HCT116 (cell line): ENCODE measurements around the gene CORO7. TPM values are rescaled to one million over a fixed set of nuclear protein-coding genes. Genes with fewer than 3 reads are reported as not detected.
A peak's percentile ranks its signal among the peaks of the same experiment; 100 is the strongest.

Experiments used
- ATAC-seq: fragments of 200-7000 bp; cut with Tn5 transposase; 2 replicates; pipeline ENCODE4 v1.9.1; 2020; ENCODE audit warnings: mild to moderate bottlenecking, moderate library complexity
- BruUV-seq: library from RNA; stranded (reverse); fragments of 400-500 nt; replicated peaks from 2 replicates; lab custom pipeline; 2021; lab: Mats Ljungman, UMichigan
- CTCF ChIA-PET: fragments of 300-600 bp; sonication (Branson Sonifier 250); formaldehyde crosslinking; loops from one replicate; lab custom pipeline; 2021; ENCODE audit warnings: antibody characterized with exemption; lab: Charles Lee
- POLR2A ChIA-PET: fragments of 300-600, 350-600 bp; sonication (Branson Sonifier 250); formaldehyde crosslinking; loops from one replicate; lab custom pipeline; 2021; ENCODE audit warnings: antibody characterized with exemption; lab: Charles Lee
- RAD21 ChIA-PET, 2 experiments: fragments of 300-600 bp; sonication (Branson Sonifier 250); formaldehyde crosslinking; loops; one replicate each; lab custom pipeline; 2023; ENCODE audit warnings: low total read pairs in 2 of 2; ENCODE audit not compliant: uncharacterized antibody in 2 of 2, unreplicated experiment in 2 of 2, low non-redundant PET in 1 of 2; lab: Charles Lee
- DNase-seq: peaks from one replicate; pipeline ENCODE4 v3.0.0-alpha.2; 2010; ENCODE audit warnings: low read depth, low spot score
- H2AFZ ChIP-seq: fragments of 200-600 bp; shearing (Covaris generic), sonication (generic); 2 replicates; pipeline ENCODE4 v1.6.1; 2017; ENCODE audit warnings: low read depth, mixed run types, mixed read lengths, antibody characterized with exemption, low read length; ENCODE audit not compliant: poor library complexity, severe bottlenecking
- H3K27ac ChIP-seq: 2 replicates; pipeline ENCODE4 v1.5.1; 2012; ENCODE audit warnings: low read depth, low read length
- H3K27me3 ChIP-seq: fragments of 200-600 bp; sonication (generic); 2 replicates; pipeline ENCODE4 v1.6.1; 2016; ENCODE audit warnings: mixed run types, low read length, mixed read lengths; ENCODE audit not compliant: insufficient read depth
- H3K36me3 ChIP-seq, 2 experiments: fragments of 200-500 bp in 1 of 2; fragments of 200-600 bp in 1 of 2; sonication (Bioruptor generic) in 1 of 2; sonication (generic) in 1 of 2; 2 replicates each; pipeline versions ENCODE4 v1.5.1 to v1.6.1; 2014 to 2016; ENCODE audit warnings: low read length in 2 of 2, inconsistent platforms in 1 of 2, mixed read lengths in 1 of 2, mixed run types in 1 of 2; ENCODE audit not compliant: insufficient read depth in 2 of 2, control insufficient read depth in 1 of 2
- H3K4me1 ChIP-seq, 2 experiments: fragments of 200-600 bp in 1 of 2; sonication (generic) in 1 of 2; 2 replicates each; pipeline versions ENCODE4 v1.5.1 to v1.6.1; 2012 to 2017; ENCODE audit warnings: low read length in 2 of 2, inconsistent platforms in 1 of 2, mild to moderate bottlenecking in 1 of 2, mixed read lengths in 1 of 2, mixed run types in 1 of 2, moderate library complexity in 1 of 2; ENCODE audit not compliant: insufficient read depth in 2 of 2, control insufficient read depth in 1 of 2
- H3K4me2 ChIP-seq: fragments of 200-600 bp; sonication (generic); 2 replicates; pipeline ENCODE4 v1.6.1; 2017; ENCODE audit warnings: mixed run types, low read length, mixed read lengths
- H3K4me3 ChIP-seq, 2 experiments: fragments of 200-600 bp in 1 of 2; sonication (generic) in 1 of 2; replicated peaks in 1 of 2; 2 replicates each; pipeline ENCODE4 v1.5.1; 2011 to 2016; ENCODE audit warnings: low read length in 2 of 2, control low read depth in 1 of 2, low read depth in 1 of 2, mild to moderate bottlenecking in 1 of 2, mixed read lengths in 1 of 2, mixed run types in 1 of 2
- H3K79me2 ChIP-seq: fragments of 200-600 bp; sonication (generic); 2 replicates; pipeline ENCODE4 v1.6.1; 2017; ENCODE audit warnings: mild to moderate bottlenecking, mixed run types, low read length, moderate library complexity, mixed read lengths; ENCODE audit not compliant: insufficient read depth
- H3K9ac ChIP-seq: fragments of 200-600 bp; sonication (generic); 2 replicates; pipeline ENCODE4 v1.6.1; 2016; ENCODE audit warnings: low read length, mixed read lengths
- H3K9me2 ChIP-seq: fragments of 200-600 bp; sonication (generic), shearing (Covaris generic); 2 replicates; pipeline ENCODE4 v1.6.1; 2017; ENCODE audit warnings: mixed run types, mild to moderate bottlenecking, moderate library complexity; ENCODE audit not compliant: insufficient read depth
- H3K9me3 ChIP-seq, 2 experiments: fragments of 200-500 bp in 1 of 2; fragments of 200-600 bp in 1 of 2; sonication (Bioruptor generic) in 1 of 2; sonication (generic) in 1 of 2; 2 replicates each; pipeline ENCODE4 v1.6.1; 2014 to 2017; ENCODE audit warnings: low read length in 2 of 2, mixed read lengths in 2 of 2, inconsistent platforms in 1 of 2, low read depth in 1 of 2, mild to moderate bottlenecking in 1 of 2, mixed run types in 1 of 2, moderate library complexity in 1 of 2; ENCODE audit not compliant: control insufficient read depth in 1 of 2, insufficient read depth in 1 of 2
- H4K20me1 ChIP-seq: fragments of 200-600 bp; sonication (generic), shearing (Covaris generic); 2 replicates; pipeline ENCODE4 v1.6.1; 2017; ENCODE audit warnings: mixed run types, mild to moderate bottlenecking, moderate library complexity; ENCODE audit not compliant: insufficient read depth
- ATF3 ChIP-seq: IDR thresholded peaks from 2 replicates; pipeline ENCODE4 v1.6.1; 2012
- CTCF ChIP-seq, 3 experiments: fragments of 200-600 bp in 1 of 3; sonication (generic) in 1 of 3; IDR thresholded peaks in 2 of 3; conservative IDR thresholded peaks in 1 of 3; 2 replicates each; pipeline ENCODE4 v1.5.1; 2012 to 2017; ENCODE audit warnings: low read depth in 2 of 3, low read length in 2 of 3, antibody characterized with exemption in 1 of 3, borderline replicate concordance in 1 of 3, control low read depth in 1 of 3, mild to moderate bottlenecking in 1 of 3, mixed read lengths in 1 of 3, mixed run types in 1 of 3, moderate library complexity in 1 of 3; ENCODE audit not compliant: insufficient read depth in 1 of 3
- EGR1 ChIP-seq: IDR thresholded peaks from 2 replicates; pipeline ENCODE4 v1.6.1; 2012; ENCODE audit warnings: low read depth
- EZH2 ChIP-seq: fragments of 200-600 bp; sonication (generic); IDR thresholded peaks from 2 replicates; pipeline ENCODE4 v1.6.1; 2017; ENCODE audit warnings: antibody characterized with exemption, mixed run types
- POLR2A ChIP-seq: IDR thresholded peaks from 2 replicates; pipeline ENCODE4 v1.7.0; 2011; ENCODE audit warnings: borderline replicate concordance; ENCODE audit not compliant: insufficient read depth, insufficient read length; ENCODE audit errors: extremely low read depth
- POLR2AphosphoS5 ChIP-seq: IDR thresholded peaks from 2 replicates; pipeline ENCODE4 v1.6.1; 2011; ENCODE audit warnings: mild to moderate bottlenecking, low read depth, low read length, moderate library complexity
- SIN3A ChIP-seq: IDR thresholded peaks from 2 replicates; pipeline ENCODE4 v1.6.1; 2012; ENCODE audit warnings: low read depth
- SRF ChIP-seq: IDR thresholded peaks from 2 replicates; pipeline ENCODE4 v1.6.1; 2012; ENCODE audit warnings: low read depth
- ZFX ChIP-seq: fragments of 450-650 bp; IDR thresholded peaks from 2 replicates; pipeline ENCODE4 v1.6.1; 2017
- intact Hi-C: fragments of 100-400 bp; cut with micrococcal nuclease; formaldehyde crosslinking; loops from 2 replicates; pipeline ENCODE4 v1.10.0; 2022
- total RNA-seq: library from RNA; stranded (reverse); gene quantifications from one replicate; pipeline ENCODE4 v1.2.1, GENCODE V29; 2021; ENCODE audit not compliant: unreplicated experiment

The CORO7 gene
- total RNA-seq, 1 experiment from 2014 or later: 21.3 TPM

- no peaks in the 10 kb centered on the region for H4K20me1 ChIP-seq
- TF ChIP-seq POLR2AphosphoS5 (no peak), EZH2 (no peak), SIN3A (no peak), ZFX (no peak), EGR1 (no peak), POLR2A (no peak), CTCF (IDR thresholded peaks at IDR 0.05 in 2 of 3, conservative IDR thresholded peaks at IDR 0.05 in 1 of 3; ENCODE audit: borderline replicate concordance in 1 of 3, insufficient read depth in 1 of 3, low read depth in 2 of 3, low read length in 2 of 3) (no peak), SRF (no peak), ATF3 (no peak)
- H3K4me1 ChIP-seq: peaks cover 6 to 12% of the 10 kb centered on the region in 2 experiments
- peak overlapping the region; percentile 20; the same call in 1 of the 2 replicates for H3K27ac ChIP-seq
- ATAC-seq (peak; percentile 20), DNase-seq (no peak)
- no peak overlapping the region for H2AFZ ChIP-seq
- no peak overlapping the region for H3K9ac ChIP-seq
- intact Hi-C loops: no loop called here
- H3K4me2 ChIP-seq: peak overlapping the region; percentile 29; the same call in 1 of the 2 replicates
- H3K27me3 ChIP-seq: no peaks in the 10 kb centered on the region
- no peak overlapping the region for H3K4me3 ChIP-seq
- H3K9me3 ChIP-seq: no peaks in the 10 kb centered on the region
- ChIA-PET CTCF (interaction anchor here (0.7 to 4.4 kb wide), 4 partner anchors 10 to 102 kb away, joined by 3 to 52 read pairs (median 3); no protein-coding TSS in a partner anchor), RAD21 (no interaction called here), POLR2A (no interaction called here)
- BruUV-seq: no TSS peak
- no peaks in the 10 kb centered on the region for H3K9me2 ChIP-seq
- H3K79me2 ChIP-seq: no peaks in the 10 kb centered on the region
- H3K36me3 ChIP-seq: no peaks in the 10 kb centered on the region; a peak in 1 of 4 replicates
These were observed 55.1 kb downstream of the CORO7 start for GRCh38 chr16:4361033-4361943.
